HG03442 (cell line): ENCODE results near the gene RITA1.

Experiments
- ATAC-seq: cut with Tn5 transposase; IDR thresholded peaks from one replicate; pipeline ENCODE4 v1.9.1; 2021; ENCODE audit warnings: mild to moderate bottlenecking, moderate library complexity; ENCODE audit not compliant: unreplicated experiment

The RITA1 gene

DNA sequence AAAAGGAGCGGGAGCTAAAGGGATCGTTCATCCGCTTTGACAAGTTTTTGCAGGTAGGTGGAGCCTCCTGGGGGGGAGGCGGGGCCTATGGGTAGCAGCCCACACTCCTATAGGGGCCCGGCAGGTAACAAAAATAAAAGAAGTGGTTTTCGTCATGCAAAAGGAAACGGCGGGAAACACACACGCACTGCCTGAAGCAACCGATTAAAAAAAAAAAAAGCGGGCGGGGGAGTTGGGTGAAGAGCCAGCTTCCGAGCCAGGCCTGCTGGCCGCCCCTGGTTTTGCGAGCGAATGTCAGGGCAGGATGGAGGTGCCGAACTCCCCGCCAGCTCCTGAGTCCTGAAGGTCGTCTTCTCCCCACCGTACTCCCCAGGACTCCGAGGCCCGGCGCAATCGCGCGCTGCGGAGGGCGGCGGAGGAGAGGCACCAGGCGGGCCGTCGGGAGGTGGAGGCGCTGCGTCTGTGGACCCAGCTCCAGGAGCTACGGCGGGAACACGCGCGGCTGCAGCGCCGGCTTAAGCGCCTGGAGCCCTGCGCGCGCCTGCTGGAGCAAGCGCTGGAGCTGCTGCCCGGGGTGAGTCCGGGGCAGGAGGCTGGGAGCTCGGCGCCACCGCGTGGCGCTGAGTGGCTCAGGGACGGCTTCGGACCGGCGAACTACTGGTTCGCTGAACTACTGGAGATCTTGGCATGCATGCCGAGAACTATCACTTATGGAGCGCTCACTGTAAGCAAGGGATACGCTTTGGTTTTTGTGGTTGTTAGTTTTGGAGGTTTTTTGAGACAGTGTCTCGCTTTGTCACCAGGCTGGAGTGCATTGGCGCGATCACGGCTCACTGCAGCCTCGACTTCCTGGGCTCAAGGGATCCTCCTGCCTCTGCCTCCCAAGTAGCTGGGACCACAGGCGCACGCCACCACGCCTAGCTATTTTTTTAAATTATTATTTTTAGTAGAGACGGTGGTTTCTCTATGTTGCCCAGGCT, 32.4 kb upstream of the RITA1 start:
- no peak for ATAC-seq

DNA sequence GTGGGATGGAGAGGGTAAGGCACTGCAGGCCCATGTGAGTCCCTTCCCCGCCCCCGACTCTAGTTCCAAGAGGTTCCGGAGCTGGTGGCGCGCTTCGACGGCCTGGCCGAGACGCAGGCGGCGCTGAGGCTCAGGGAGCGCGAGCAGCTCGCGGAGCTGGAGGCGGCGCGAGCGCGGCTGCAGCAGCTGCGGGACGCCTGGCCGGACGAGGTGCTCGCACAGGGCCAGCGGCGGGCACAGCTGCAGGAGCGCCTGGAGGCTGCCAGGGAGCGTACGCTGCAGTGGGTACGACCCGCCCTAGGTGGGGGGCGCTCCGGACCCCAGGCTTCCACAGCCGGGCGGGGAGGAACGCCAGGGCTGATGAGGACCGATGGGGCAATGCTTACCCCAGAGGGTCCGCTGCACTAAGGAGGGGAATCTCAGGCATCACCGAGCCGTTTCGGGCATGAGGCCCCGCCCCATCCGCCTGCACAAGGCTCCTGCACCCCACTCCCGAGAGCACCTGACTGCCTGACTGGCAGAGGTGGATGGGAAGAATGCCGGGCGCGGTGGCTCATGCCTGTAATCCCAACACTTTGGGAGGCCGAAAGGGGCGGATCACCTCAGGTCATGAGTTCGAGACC, 31.1 kb upstream of the RITA1 start:
- no peak for ATAC-seq

DNA sequence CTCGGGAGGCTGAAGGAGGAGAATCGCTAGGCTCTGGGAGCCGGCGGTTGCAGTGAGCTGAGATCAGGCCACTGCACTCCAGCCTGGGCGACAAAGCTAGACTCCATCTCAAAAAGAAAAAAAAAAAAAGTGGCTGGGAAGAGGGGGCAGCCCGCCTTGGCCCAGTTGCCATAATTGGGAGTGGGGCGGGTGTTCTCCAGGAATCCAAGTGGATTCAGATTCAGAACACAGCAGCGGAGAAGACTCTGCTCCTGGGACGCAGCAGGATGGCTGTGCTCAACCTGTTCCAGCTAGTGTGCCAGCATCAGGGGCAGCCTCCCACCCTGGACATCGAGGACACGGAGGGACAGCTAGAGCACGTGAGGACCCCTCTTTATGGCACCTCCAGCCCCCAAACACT, 30.5 kb upstream of the RITA1 start:
- no peak for ATAC-seq

DNA sequence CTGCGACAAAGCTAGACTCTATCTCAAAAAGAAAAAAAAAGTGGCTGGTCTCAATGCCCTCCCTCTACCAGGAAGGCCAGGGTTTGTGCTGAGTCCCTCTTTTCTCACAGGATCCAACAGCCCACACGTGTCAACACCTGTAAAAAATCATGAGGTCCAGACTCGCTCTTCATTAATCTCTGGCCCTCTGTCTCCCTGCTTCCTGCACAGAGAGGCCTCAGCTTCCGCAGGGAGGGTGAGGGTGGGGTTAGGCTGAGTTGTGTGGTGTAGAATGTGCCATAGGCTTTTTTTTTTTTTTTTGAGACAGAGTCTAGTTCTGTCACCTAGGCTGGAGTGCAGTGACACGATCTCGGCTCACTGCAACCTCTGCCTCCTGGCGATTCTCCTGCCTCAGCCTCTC, 29.9 kb upstream of the RITA1 start:
- no peak for ATAC-seq

DNA sequence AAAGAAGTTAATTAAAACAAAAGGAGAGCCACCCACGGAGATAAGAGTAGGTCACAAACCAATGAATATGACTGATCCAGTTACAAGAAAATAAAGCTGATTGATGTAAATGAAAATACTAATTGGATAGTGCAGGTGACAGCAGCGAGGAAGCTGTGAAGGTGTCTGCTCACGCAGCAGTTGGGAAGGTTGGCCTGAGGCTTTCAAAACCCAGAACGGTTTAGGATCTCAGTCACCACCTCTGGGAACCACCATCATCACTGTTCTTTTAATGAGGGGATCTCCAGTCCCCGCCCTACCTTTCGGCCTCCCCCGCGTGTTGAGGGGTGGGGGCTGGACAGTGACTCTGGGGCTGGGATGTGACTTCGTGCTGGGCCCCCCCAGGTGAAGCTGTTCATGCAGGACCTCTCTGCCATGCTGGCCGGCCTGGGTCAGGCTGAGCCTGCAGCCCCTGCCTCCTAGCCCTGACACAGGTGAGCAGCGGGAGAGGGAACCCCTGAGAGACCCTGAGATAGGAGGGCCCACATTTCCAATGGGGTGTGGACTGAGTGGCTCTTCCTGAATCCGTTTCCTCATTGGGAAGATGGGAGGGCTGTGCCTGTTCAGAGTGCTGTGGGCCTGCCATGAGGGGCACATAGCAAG, 28.2 kb upstream of the RITA1 start:
- no peak for ATAC-seq

DNA sequence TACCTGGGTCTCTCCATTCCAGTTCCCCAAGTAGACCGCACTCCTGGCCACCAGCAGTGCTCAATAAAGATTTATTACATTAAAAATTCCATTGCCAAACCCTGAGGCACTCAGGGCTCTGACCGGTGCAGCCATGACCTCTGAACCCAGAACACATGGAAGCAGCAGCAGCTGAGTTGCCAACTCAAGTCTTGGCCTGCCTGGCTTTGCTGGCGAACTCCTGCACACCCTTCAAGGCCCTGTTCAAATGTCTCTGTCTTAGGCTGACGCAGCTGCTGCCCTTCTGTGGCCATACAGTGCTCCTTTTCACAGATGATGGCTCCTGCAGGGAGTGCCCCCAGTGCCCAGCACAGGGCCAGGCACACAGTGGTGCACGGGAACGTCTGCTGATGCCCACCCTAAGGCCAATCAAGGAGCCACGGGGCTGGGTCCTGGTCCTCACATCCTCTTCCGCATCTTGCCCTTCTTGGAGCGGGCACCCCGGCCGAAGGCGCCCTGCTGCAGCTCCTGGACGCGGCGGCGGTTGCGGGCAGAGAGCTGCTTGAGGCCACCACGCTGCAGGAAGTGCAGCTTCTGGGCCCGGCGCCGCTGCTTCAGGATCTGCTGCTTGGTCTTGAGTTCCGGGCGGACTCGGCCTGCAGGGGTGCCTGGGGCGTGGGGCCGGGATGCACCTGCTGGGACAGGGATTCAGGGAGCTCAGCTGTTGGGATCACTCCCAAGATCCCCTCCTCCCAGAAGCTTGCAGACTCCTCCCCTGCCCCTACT, 26.9 kb upstream of the RITA1 start:
- ATAC-seq = no peak

DNA sequence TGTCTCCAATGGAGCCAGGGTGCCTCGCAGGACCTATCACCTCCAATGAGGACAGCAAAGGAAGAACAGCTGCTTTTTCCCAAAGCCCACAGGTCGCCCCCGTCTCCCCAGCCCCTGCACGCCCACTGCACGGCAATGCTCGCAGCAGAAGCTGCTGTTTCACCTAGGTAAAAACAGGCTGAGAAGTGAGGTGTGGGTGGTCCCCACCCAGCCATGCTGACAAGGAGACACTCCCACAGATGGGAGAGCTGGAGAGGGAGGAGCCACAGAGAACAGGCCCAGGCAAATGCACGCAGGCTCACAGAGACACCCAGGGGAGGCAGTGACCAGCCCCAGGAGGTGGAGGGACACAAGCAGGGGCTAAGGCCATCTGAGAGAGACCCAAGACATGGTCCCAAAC, 25.6 kb upstream of the RITA1 start:
- no peak for ATAC-seq

DNA sequence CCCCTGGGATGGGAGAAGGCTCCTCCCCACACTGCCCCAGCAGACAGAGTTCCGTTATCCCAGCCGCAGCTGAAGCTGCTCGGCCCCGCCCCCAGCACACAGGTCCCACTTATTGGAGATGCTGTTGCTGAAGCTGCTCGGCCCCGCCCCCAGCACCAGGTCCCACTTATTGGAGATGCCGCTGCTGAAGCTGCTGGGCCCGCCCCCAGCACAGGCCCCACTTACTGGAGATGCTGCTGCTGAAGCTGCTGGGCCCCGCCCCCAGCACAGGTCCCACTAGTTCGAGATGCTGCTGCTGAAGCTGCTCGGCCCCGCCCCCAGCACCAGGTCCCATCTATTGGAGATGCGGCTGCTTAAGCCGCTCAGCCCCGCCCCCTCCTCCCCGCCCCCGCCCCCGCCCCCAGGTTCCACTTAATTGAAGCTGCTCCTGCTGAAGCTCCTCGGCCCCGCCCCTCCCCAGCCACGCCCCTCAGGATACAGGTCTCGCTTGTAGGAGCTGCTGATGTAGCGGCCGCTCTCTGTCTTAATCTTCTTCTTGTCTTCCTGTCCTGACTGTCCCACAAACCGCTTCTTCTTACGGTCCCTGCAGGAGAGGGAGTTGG, 24.0 kb upstream of the RITA1 start:
- no peak for ATAC-seq

DNA sequence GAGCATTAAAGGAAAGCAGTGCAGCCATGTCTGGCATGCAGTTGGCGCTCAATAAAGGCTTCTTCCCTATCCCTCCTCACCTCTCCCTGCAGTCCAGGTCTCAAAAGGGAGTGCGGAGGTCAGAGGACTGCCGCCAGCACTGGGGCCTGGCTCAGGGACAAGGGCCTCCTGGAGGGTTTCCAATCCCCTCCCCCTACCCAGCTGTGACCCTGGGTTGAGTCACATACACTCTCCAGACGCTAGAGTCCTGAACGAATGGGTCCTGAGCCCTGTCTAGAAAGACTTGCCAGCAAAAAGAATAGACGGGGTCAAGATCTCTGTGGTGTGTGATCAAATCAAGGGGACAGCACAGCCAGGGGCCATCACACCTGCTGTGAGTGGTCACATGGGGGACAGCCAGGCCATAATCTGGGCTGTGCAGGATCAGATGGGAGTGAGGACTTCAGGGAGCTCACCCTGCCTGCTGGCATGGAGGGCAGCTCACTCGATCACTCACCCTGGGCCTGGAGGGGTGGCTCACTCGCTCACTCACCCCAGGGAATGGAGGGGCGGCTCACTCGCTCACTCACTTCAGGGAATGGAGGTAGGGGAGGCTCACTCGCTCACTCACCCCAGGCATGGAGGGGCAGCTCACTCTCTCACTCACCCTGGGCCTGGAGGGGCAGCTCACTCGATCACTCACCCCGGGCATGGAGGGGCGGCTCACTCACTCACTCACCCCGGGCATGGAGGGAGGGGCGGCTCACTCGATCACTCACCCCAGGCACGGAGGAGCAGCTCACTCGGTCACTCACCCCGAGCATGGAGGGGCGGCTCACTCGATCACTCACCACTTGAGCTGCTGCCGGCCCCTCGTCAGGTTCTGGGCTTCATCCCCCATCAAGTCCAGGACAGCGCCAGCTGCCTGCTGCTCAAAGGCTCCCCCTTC, 23.2 kb upstream of the RITA1 start:
- ATAC-seq = no peak

DNA sequence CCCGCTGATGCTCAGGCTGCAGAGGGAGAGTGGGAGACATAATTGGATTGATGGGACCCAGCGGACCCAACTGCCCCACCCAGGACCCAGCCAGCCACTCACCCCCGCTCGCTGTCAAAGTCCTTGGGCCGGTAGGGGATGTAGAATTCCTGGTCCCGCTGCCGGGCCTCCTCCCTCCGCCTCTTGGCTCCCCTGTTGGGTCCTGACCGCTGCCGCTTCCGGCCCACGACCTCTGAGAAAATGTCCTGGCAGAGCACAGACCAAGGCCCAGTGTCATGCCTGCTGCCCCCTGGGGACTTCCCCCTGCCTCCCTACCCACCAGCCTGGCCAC, 22.5 kb upstream of the RITA1 start:
- no peak for ATAC-seq

DNA sequence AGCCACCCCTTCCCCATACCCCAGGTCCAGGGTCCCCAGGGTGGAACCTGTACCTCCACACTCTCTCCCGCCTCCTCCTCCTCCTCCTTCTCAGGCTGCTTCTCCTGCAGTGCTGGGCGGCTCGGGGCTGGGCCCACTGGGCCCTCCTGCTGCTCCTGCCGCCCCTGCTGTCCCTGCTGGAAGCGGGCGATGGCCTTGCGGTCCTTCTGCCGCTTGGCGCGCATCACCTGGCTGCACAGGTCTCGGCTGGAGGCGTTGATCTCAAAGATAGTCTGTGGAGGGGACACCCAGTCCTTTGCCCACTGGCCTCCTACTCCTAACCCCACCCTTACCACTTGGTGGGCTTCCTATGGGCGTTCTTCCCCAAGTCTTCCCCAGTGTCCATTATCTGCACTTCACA, 21.5 kb upstream of the RITA1 start:
- no peak for ATAC-seq

DNA sequence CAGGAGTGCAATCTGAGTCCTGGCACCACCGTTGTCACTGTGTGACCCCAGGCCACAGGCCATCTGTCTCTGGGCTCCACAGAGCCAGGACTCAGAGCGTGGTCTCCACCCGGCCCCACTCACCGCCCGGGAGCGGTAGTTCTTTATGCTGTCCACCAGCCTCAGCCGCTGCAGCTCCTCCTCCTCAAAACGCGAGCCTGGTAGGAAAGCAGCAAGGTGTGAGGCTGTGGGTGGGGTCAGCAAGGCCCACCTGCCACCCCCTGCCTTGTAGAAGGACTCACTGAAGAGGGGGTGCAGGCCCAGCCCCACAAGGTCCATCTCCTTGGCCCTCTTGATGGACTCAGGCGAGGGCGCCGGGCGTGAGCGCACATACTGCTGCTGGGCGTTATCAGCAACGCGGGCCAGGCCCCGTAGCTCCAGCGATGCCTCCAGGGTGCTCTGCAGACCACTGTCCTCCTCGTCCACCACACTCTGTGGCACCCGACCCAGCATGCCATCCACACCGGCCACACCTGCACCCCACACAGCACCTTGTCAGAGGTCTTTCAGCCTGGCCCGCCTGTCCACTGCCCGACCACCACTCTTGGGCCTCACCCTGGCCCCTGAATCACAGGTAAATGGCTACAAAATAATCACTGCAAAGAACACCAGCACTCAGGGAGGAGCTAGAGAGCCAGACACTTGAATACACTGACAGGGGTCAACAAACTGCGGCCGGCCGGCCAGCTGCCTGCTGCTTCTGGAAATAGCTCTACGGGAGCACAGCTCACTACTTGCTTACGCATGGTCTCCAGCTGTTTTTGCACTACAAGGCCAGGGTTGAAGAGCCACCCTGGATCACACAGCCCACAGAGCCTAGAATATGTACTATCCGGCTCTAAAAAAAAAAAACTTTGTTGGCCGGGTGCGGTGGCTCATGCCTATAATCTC, 19.7 kb upstream of the RITA1 start:
- no peak for ATAC-seq

DNA sequence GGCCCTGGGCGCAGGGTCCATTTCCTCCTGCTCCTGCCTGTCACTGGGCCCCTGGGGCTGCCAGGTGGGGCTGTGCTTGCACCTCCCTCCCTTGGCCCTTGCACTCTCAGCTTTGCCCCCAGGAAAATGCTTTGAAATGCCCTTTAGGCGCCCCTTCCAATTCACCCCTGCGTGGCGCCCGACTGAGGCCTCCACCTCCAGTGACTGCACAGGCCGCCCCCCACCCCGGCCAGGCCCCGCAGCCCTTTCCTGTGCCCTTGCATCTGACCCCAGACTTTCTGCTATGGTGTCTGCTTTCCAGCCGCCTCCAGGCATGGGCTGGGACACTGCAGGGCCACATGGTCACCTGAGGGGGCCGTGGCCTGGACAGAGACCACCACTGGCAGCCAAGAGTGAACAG, 17.7 kb upstream of the RITA1 start:
- ATAC-seq = no peak

DNA sequence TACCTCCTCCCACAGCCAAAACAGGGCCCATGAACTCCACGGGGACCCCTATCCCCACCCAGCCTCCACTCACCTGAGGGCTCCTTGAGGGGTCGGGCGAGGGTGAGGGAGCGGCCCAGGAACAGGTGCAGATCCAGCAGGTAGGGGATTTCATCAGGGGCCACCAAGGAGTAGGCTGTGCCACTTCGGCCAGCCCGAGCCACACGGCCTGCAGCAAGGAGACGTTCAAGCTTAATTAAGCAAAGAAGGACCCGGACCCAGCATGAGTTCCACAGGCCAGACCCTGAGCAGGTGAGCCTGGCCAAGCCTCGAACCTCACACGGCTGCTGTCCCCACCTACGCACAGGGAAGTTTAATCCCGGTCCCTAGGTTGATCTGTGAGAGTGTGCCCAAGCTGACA, 15.8 kb upstream of the RITA1 start:
- ATAC-seq = no peak

DNA sequence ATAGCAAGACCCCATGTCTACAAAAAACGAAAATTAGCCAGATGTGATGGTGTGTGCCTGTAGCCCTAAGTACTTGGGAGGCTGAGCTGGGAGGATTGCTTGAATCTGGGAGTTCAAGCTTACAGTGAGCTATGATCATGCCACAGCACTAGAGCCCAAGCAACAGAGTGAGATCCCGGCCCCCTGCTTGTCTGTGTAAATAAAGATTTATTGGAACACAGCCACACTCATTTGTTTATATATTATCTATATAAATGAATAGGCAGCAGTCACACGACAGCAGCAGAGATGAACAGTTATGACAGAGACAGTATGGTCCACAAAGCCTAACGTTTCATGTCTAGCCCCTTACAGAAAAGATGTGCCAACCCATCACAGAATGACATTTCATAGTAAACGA, 15.1 kb upstream of the RITA1 start:
- ATAC-seq = no peak

DNA sequence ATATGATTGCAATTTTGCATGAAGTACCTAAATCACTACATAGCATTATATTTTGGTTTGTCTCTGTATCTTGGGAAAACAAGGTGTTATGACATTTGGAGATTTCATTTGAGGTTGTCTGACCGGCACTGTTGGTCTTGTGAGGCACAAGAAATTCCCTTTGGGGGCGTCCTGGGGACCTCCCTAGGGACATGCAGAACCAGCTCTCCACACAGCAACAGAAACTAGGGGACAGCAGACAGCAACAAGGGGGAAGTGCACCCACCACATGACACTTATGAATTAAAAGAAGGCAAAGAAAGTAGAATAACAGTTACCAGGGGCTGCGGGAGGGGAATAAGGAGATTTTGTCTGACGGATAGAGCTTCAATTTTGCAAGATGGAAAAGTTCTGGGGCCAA, 14.6 kb upstream of the RITA1 start:
- no peak for ATAC-seq

DNA sequence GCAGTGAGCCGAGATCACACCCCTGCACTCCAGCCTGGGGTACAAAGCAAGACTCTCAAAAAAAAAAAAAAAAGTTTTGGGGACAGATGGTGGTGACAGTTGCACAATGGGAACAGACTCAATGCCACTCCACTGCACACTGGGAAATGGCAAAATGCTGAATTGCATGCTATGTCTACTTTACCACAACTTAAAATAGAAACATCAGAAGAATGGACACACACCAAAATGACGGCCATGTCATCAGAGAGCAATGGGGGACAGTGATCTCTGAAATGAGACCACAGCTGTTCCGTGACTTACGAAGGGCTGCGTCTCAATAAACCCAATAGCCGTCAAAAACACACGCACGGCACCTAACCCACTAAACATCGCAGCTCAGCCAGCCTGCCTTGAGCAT, 14.0 kb upstream of the RITA1 start:
- no peak for ATAC-seq

DNA sequence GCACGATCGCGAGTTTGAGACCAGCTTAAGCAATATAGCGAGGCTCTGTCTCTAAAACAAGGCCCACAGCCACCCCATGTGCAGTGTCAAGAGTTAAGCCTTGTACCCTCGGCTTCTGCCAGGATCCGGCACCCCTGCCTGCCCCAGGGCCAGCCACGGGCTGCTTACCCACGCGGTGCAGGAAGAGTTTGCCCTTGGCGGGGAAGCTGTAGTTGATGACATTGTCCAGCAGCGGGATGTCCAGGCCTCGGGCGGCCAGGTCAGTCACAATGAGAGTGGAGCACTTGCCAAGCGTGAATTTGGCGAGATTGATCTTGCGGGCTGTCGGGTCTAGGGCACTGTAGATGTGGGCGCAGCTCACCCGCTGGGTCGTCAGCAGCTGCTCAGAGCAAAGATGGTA, 13.3 kb upstream of the RITA1 start:
- ATAC-seq = no peak
